Smooth muscle cell of the umbilical artery (primary cell): Measurements from ENCODE around the gene RBMY1J. TPM values are rescaled to one million over a fixed set of nuclear protein-coding genes. Genes with fewer than 3 reads are reported as not detected.

Experiments used
- total RNA-seq: library from RNA; depleted of rRNA; stranded (reverse); fragments of >200 nt; gene quantifications from 2 replicates; pipeline ENCODE4 v1.2.3, GENCODE V29; 2014

The RBMY1J gene
- total RNA-seq = not detected in 2 replicates

DNA sequence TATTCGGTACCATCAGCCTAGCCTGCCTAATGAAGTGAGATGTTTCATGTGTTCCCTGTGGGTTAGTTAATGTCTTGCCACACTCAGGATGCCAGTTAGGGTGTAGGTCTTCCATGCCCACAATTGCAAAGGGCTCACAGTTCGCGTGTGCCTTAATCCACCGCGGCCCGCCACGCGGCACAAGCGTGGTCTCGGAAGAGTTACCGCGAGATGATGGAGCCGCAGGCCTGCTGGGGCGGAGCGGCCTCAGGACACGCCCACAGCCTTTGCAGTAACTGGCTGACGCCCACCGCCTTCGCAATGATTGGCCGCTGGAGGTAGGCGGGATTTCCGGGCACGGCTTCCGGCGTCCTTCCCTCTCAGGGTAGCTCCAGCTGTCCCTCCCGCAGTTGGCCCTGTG, at the start of gene RBMY1J:
RBMY1J (plus strand) TSS at position 301 of the 400 bp plus-strand sequence. CDS start 2,038 bp downstream, outside the sequence.

Other genes starting within 250 kb of the RBMY1J start
- gene RBMY1F, start 220.5 kb upstream of the RBMY1J start, total RNA-seq = not detected in 2 replicates